Upper lobe of left lung (tissue), 6 donors: Measurements from ENCODE around the gene CCDC57. TPM values are rescaled to one million over a fixed set of nuclear protein-coding genes. Genes with fewer than 3 reads are reported as not detected.

Experiments used
- ATAC-seq, 2 donors: fragments of 200-7000 bp; cut with Tn5 transposase; one replicate each; pipeline ENCODE4 v1.9.1; 2022; ENCODE audit warnings: mild to moderate bottlenecking in 2 of 2, moderate library complexity in 2 of 2; ENCODE audit not compliant: low FRiP score in 2 of 2
- DNase-seq, 2 donors: peaks; one replicate each; pipeline ENCODE4 v3.0.0-alpha.2; 2019 to 2020
- H3K27ac ChIP-seq, 4 donors: fragments of 200-600 bp; sonication (generic); one replicate each; pipeline ENCODE4 v1.5.1; 2016 to 2019
- H3K27me3 ChIP-seq, 4 donors: fragments of 200-600 bp; sonication (generic); one replicate each; pipeline ENCODE4 v1.5.1; 2017 to 2019
- H3K36me3 ChIP-seq, 4 donors: fragments of 200-600 bp; sonication (generic); one replicate each; pipeline ENCODE4 v1.5.1; 2016 to 2019
- H3K4me1 ChIP-seq, 4 donors: fragments of 200-600 bp; sonication (generic); one replicate each; pipeline ENCODE4 v1.5.1; 2018 to 2019
- H3K4me3 ChIP-seq, 4 donors: fragments of 200-600 bp; sonication (generic); one replicate each; pipeline ENCODE4 v1.5.1; 2017 to 2019; ENCODE audit warnings: mild to moderate bottlenecking in 2 of 4, moderate library complexity in 1 of 4
- H3K9me3 ChIP-seq, 4 donors: fragments of 200-600 bp; sonication (generic); one replicate each; pipeline ENCODE4 v1.5.1; 2018 to 2019
- CTCF ChIP-seq, 6 experiments: fragments of 450-650 bp in 4 of 6; fragments of 200-600 bp in 2 of 6; sonication (generic) in 2 of 6; IDR thresholded peaks; one replicate each; pipeline ENCODE4 v1.5.1; 2016 to 2019; ENCODE audit warnings: antibody characterized with exemption in 6 of 6
- EP300 ChIP-seq, 4 donors: sonication (generic); formaldehyde crosslinking; IDR thresholded peaks; one replicate each; pipeline ENCODE4 v1.5.1; 2017; ENCODE audit warnings: antibody characterized with exemption in 4 of 4, control low read depth in 2 of 4
- POLR2A ChIP-seq, 4 donors: fragments of 450-650 bp; IDR thresholded peaks; one replicate each; pipeline ENCODE4 v1.5.1; 2016 to 2017; ENCODE audit warnings: antibody characterized with exemption in 4 of 4, mild to moderate bottlenecking in 2 of 4
- POLR2AphosphoS5 ChIP-seq, 2 donors: sonication (generic); formaldehyde crosslinking; IDR thresholded peaks; one replicate each; pipeline ENCODE4 v1.5.1; 2017; ENCODE audit warnings: antibody characterized with exemption in 2 of 2
- WGBS, 2 donors: methylation state at CpG; one replicate each; pipeline ENCODE4 v1.1.5; 2017 to 2018; 5-methylcytosine and 5-hydroxymethylcytosine counted together
- total RNA-seq, 6 donors: library from RNA; depleted of rRNA in 4 of 6; stranded (reverse); fragments of >200 nt in 4 of 6; gene quantifications; one replicate each; pipeline versions ENCODE4 v1.1.0 to v1.2.1, GENCODE V29; 2016 to 2021
- donor health status: DM: no; HTN: no; CAD: no; lungs with moderate emphysema.
- donor health status: DM: no; HTN: yes; CAD: no; lungs with severe emphysema.

CCDC57 gene
- total RNA-seq, 6 donors from 2014 or later = 52.9 to 204 (median 71.8) TPM

- TF ChIP-seq EP300 (IDR thresholded peaks at IDR 0.05) (no peak), CTCF (IDR thresholded peaks at IDR 0.05) (no peak), POLR2AphosphoS5 (IDR thresholded peaks at IDR 0.05) (no peak), POLR2A (IDR thresholded peaks at IDR 0.05) (no peak)
- Histone ChIP-seq H3K9me3 (no peaks in the 10 kb centered on the region), H3K27me3 (no peaks in the 10 kb centered on the region), H3K4me1 (peaks cover 72 to 95% (median 87%) of the 10 kb centered on the region in 4 donors), H3K36me3 (peaks cover 4 to 40% (median 16%) of the 10 kb centered on the region in 4 donors), H3K27ac (peak overlapping the region in 2 of 4 donors; percentile 46 to 86), H3K4me3 (no peak overlapping the region)
- ATAC-seq (no peak), DNase-seq (peak in 1 of 2 donors; percentile 88)
- WGBS, 2 donors = 90 to 94% methylated on average over 36 to 52 of the region's 59 CpGs
Observed at GRCh38 chr17:82237083-82237745, 24.6 kb upstream of the CCDC57 start.

GRCh38 chr17:82236142-82236971, 23.7 kb upstream of the CCDC57 start:
- peaks cover 4 to 40% (median 16%) of the 10 kb centered on the region in 4 donors for H3K36me3 ChIP-seq
- no peak overlapping the region for H3K4me3 ChIP-seq
- ATAC-seq = peak; percentile 42 to 59
- WGBS, 2 donors = 62 to 67% methylated on average over 8 to 17 of the region's 44 CpGs
- H3K27me3 ChIP-seq = no peaks in the 10 kb centered on the region
- TF ChIP-seq POLR2AphosphoS5 (IDR thresholded peaks at IDR 0.05) (no peak), CTCF (IDR thresholded peaks at IDR 0.05) (peak; percentile 89 to 95 (median 93))
- H3K4me1 ChIP-seq = peaks cover 72 to 95% (median 87%) of the 10 kb centered on the region in 4 donors
- H3K9me3 ChIP-seq = no peaks in the 10 kb centered on the region
- peak overlapping the region; percentile 9 to 86 (median 32) for H3K27ac ChIP-seq
- DNase-seq = peak; percentile 77 to 93

DNA sequence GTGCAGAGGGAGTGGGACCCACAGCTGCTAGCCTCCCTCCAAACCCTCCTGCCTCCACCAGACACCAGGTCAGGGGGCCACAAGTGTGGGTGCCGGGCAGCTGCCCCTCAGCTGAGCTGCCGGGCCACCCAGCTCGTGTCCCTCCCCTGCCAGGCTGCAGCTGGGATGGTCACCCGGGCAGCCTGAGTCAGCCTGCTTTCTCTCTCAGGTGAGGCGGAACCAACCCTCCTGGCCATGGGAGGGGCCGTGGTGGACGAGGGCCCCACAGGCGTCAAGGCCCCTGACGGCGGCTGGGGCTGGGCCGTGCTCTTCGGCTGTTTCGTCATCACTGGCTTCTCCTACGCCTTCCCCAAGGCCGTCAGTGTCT, 23.1 kb upstream of the CCDC57 start:
- Histone ChIP-seq H3K27ac (peak overlapping the region; percentile 9 to 86 (median 32)), H3K27me3 (no peaks in the 10 kb centered on the region), H3K9me3 (no peaks in the 10 kb centered on the region), H3K4me1 (peaks cover 67 to 95% (median 84%) of the 10 kb centered on the region in 4 donors), H3K4me3 (no peak overlapping the region), H3K36me3 (peaks cover 4 to 40% (median 16%) of the 10 kb centered on the region in 4 donors)
- DNase-seq (peak in 1 of 2 donors; percentile 84), ATAC-seq (no peak)
- WGBS, 2 donors = 41 to 85% methylated on average over 4 to 10 of the region's 15 CpGs
- peak in 1 of 2 donors; percentile 4 for TF ChIP-seq POLR2AphosphoS5 (IDR thresholded peaks at IDR 0.05)
- no peak for TF ChIP-seq POLR2A (IDR thresholded peaks at IDR 0.05)

DNA sequence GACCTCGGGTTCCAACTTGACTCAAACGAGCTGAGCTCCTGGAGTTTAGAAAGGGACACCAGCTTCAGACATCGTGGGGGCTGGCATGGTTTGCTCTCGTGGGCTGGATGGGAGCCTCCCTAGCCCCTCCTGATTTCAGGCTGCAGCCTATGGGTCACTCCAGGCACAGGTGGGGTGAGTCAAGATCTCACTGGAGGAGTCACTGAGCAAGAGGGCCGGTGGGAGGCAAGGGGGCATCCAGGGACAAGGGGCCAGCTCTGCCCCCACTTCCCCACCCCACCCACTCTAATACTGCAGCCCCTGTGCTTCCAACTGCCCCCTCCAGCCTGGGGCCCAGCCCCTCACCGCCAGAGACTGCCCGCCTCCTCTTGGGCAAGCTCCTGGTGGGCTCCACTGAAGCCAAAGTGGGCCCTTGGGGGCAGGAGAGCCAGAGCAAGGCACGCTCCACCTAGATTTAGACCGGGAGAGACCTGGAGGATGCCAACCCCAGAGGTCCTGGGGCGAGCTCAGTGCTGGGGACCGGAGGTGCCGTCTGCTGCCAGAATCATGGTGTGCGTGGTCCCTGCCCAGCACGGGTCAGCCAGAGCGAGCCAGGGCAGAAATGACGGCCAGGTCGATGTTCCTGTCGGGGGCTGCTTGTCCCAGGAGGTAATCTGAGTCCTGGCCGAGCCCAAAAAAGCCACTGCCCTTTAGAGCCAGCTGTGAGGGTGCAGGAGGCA, 22.6 kb upstream of the CCDC57 start:
- Histone ChIP-seq H3K4me3 (no peak overlapping the region), H3K27me3 (no peaks in the 10 kb centered on the region), H3K27ac (peak overlapping the region; percentile 14 to 86 (median 32)), H3K36me3 (peaks cover 4 to 38% (median 16%) of the 10 kb centered on the region in 4 donors), H3K4me1 (peaks cover 67 to 95% (median 84%) of the 10 kb centered on the region in 4 donors), H3K9me3 (no peaks in the 10 kb centered on the region)
- WGBS, 2 donors = 83 to 86% methylated on average over 18 to 19 of the region's 19 CpGs
- DNase-seq (no peak), ATAC-seq (no peak)
- TF ChIP-seq EP300 (IDR thresholded peaks at IDR 0.05) = no peak
- TF ChIP-seq CTCF (IDR thresholded peaks at IDR 0.05) = no peak
- TF ChIP-seq POLR2AphosphoS5 (IDR thresholded peaks at IDR 0.05) = no peak
- TF ChIP-seq POLR2A (IDR thresholded peaks at IDR 0.05) = no peak
